HK-2 (cell line): ENCODE results near the gene ENSA.
"Not testable (repeated sequence)": the region's sequence is repeated elsewhere in the genome, so short reads cannot be mapped to it uniquely, and the experiment has no call there.

Source experiments
- DNase-seq: peaks from one replicate; pipeline ENCODE4 v3.0.0-alpha.2; 2018; ENCODE audit not compliant: unreplicated experiment

The ENSA gene

DNA sequence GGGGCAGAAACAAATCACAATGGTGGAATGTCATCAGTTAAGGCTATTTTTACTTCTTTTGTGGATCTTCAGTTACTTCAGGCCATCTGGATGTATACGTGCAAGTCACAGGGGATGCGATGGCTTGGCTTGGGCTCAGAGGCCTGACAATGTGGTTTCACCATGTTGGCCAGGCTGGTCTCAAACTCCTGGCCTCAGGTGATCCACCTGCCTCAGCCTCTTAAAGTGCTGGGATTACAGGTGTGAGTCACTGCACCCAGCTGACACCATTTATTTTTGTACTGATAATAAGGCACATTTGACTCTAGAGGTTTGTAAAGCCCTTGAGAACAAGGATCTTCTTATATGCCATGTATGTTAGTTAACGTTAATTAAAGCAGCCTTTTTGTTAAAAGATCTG, 48.4 kb downstream of the ENSA start:
- not testable (repeated sequence) for DNase-seq

DNA sequence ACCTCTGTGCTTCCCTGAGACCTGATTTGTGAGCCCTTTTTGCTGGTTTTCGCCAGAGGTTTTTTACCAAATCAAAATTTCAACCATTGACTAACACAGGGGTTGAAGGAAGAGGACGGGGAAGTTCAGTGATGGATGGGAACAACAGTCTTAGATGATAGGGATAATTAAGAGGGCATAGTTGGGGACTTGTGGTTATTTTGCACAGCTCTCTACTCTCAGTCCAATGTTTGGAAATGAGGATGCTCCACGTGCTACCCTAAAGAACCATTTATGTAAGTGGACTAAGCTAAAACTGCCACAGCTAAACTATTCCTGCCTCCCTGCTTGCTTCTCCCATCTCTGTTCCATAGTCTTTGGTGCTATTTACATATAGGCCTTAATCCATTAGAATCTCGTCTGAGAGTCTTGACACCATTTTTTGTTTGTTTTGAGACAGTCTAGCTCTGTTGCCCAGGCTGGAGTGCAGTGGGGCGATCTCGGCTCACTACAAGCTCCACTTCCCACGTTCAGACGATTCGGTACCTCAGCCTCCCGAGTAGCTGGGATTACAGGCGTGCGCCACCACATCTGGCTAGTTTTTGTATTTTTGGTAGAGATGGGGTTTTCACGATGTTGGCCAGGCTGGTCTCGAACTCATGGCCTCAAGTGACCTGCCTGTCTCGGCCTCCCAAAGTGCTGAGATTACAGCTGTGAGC, 49.3 kb downstream of the ENSA start:
- DNase-seq, result no peak

DNA sequence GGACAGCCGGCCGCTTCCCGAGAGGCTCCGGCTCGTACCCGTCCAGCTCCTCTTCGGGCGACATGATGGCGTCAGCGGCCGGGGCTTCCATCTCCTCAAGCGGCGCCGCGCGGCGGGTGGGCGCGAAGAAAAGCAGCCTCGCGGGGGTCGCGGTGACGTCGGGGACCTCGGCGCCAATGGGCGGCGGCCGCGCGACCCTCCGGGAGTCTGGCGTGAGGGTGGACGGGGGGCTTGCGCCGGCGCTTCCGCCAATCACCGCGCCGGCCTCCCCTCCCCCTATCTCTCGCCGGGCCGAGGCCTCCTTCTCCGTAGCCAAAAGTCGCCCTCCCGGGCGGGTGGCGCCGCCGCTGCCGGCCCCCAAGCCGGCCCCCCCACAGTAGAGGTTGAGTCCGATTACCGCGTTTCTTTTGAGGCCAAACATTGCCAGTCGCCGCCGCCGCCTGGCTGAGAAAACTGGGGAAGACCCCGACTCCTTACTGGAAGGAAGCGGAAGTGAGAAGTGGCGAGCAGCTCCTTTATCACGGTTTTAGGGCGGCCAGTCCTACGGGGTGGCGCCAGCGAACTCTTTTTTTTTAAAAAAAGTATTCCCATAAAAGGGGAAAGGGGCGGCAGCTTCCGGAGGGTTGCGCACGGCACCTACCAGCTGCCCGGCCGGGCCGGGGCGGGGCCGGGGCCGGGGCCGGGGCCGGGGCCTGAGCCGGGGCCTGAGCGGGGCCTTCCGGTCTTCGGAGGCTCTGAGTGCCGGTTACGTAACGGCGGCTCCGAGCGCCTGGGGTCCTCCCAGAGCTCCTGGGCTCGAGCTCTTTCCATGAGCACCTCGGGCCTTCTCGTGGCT, 50.1 kb downstream of the ENSA start, which contains the start of gene MCL1:
Gene MCL1 (minus strand): TSS at position 501 of the 835 bp plus-strand sequence. CDS start 80 bp downstream, at position 421.
- DNase-seq, result peak; percentile 93

DNA sequence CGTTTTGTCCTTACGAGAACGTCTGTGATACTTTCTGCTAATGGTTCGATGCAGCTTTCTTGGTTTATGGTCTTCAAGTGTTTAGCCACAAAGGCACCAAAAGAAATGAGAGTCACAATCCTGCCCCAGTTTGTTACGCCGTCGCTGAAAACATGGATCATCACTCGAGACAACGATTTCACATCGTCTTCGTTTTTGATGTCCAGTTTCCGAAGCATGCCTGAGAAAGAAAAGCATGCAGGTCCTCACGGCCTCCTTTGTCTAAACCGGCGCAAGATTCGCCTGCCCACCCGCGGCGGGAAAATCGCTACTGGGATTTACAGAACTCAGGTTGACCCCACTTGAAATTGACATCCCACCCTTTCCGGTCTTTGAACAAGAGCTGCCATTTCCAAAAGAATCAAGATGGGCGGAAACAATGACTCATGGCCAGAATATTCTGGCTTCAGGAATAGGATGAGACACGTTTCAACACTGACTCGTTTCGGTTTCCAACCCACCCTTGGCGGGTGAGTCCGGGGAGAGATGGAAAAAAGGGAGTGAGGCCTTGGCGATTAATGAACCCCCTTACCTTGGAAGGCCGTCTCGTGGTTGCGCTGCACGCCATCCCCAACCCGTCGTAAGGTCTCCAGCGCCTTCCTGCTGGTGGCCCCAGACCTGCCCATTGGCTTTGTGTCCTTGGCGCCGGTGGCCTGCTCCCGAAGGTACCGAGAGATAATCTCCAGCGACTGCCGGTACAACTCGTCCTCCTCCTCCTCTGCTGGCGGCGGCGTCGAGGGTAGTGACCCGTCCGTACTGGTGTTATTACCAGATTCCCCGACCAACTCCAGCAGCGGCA, 50.9 kb downstream of the ENSA start:
- DNase-seq, result peak; percentile 67

DNA sequence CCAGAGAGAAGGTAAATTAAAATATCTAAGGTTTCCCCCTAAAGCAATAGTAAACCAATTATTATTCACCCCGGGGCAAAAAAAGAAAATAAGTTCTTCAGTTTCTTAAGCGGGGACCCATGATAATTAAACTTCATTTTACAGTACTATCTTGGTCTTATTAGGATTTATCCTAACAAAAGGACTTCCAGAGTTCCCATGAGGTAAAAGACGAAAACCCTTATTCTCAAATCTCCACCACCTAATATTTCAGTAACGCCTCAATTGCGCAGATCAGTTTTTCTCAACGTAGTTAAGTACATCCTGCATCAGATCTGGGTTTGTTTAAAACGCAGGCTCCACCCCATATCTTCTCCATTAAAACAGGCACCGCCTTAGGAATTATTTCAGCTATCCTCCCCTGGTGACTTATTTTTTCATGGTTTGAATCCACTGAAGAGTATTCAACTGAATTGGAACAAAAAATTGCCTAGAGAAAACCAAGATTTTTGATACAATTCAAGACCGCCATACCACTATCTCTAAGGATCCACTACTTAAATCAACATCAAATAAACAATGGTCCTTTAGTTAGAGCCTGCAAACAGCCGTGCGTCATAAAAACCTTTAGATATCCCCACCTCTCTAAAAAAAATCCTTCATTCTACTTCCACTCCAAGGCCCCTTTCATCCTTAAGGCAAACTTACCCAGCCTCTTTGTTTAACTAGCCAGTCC, 51.7 kb downstream of the ENSA start:
- no peak for DNase-seq

DNA sequence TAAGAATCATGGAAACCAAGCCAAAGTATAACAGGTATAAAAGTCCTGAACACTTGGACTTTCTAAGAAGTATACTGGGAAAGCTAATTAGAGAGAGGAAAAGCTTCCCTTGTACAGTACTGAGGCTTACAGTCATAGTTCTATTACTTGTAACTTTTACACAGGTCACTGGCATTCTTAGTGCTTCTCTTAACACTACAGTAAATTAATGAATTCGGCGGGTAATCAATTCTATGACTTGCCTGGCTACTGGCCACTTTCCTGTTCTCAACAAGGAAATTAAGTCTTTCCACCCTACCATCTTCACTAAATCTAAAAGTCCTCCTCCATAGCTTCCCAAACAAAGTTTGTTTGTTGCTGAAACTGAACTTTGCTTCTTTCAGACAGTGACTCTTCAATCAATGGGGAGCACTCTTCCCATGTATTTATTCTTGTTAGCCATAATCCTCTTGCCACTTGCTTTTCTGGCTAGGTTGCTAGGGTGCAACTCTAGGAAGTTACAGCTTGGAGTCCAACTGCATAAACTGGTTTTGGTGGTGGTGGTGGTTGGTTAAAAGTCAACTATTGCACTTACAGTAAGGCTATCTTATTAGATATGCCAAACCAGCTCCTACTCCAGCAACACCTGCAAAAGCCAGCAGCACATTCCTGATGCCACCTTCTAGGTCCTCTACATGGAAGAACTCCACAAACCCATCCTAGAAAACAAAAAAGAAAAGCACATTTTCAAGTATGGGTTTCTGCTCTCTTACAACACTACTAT, 52.4 kb downstream of the ENSA start:
- DNase-seq, result no peak

DNA sequence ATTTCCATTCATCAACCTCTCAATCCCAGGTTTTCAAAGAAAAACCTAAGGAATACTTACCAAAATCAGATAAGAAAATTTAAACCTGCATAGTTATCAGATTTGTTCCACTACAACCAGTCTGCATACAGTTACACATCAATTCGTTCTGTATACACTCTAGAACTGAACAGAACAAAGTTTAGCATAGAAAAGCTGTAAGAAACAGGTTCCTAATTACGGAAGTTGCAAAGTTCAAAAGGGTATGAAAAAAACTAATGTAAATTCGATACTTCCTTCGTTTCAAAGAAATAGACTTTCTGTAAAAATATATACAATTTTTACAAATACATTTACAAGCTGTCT, 53.1 kb downstream of the ENSA start:
- DNase-seq, result no peak

DNA sequence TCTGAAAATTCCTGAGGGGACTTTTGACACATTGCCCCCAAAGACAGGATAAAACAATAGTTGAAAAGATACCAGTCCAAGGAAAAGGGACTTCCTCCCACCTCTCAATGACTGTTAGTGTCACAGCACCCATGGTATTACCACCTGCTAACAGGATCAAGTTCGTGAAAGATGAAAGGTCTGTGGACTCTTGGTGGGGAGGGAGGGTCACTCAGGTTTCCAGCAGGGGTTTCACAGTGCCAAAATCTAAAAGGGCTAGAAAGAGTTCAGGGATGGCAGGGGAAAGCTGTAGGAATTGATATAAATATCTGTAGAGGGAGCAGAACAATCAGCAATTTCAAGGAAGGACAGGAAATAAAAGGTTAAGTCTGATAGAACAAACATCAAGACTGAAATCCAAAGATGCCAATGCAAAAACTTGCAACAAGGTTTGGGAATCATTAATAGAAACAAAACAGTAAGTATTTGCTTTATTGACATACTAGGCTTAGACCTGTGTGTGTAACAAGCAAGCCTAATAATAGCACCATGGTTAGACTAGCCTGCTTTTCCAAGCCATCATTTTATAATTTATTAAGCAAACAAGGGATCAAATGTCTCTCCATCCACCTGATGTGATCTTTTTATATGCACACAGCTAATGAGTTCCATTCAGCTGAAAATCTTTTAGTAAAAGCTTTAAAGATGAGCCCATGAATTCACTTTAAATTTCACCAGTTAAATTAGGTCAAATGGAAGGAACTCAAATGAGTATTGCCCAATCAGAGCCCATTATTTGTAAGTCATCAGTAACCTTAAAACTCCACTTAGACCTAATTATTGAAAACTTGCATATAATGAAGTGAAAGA, 53.7 kb downstream of the ENSA start:
- no peak for DNase-seq

DNA sequence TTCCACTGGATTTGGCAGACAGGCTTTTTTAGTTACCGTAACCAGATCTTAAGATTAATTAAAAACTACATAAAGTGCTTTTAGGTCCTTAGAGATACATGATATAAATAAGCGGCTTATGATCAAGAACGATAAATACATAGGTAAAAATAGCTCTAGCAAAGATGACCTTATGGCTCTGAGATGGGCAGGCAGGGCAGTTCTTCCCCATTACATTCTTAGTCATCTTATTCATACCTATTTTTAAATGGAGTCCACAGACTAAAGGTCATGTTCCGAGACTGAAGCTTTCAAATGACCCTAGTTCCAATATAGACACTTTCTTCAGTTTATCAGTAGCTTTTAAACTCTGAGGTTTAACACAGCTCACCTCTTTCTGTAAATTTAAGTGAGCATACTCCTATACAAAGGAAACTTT, 54.3 kb downstream of the ENSA start:
- no peak for DNase-seq

DNA sequence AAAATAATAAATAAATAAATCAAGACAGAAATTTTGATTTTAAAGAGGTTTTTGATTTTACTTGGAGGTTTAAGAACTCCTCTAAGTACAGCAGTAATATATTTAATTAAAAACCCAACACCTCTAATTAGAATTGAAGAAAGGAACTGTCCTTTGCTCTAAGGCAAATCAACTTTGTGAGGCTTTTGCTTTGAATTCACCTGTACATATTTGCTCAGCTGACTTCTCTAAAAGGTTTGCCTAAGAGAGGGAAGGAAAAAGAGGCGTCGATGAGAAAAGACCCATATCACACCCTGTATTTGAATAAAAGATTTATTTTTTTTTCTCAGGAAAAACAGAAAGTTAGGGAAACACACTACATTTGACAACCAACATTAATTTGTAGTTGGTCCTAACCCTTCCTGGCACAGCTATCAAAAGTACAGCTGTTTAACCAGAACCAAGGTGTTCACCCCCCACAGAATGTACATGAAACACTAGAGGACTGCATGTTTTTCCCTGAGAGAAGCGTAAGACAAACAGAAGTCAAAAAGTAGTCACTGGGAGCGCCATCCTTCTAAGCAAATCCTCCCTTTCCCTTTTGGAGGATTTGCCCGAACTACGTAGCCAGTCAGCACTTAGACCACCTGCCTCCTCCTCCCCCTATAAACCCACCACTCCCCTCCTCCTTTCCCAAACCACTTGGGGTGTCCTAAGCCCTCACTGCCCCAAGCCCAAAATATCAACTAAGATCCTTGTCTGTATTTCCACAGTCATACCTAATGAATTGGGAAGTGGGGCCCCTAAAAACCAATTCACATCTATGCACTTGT, 54.9 kb downstream of the ENSA start:
- DNase-seq, result no peak

DNA sequence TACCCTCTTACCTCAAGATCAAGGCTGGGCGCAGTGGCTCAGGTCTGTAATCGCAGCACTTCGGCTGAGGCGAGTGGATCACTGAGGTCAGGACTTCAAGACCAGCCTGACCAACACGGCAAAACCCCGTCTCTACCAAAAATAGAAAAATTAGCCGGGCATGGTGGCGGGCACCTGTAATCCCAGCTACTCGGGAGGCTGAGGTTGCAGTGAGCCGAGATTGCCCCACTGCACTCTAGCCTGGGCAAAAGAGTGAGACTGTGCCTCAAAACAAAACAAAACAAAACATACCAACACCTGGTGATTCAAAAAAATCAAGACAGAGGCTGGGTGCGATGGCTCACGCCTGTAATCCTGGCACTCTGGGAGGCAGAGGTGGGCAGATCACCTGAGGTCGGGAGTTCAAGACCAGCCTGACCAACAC, 55.8 kb downstream of the ENSA start:
- not testable (repeated sequence) for DNase-seq

DNA sequence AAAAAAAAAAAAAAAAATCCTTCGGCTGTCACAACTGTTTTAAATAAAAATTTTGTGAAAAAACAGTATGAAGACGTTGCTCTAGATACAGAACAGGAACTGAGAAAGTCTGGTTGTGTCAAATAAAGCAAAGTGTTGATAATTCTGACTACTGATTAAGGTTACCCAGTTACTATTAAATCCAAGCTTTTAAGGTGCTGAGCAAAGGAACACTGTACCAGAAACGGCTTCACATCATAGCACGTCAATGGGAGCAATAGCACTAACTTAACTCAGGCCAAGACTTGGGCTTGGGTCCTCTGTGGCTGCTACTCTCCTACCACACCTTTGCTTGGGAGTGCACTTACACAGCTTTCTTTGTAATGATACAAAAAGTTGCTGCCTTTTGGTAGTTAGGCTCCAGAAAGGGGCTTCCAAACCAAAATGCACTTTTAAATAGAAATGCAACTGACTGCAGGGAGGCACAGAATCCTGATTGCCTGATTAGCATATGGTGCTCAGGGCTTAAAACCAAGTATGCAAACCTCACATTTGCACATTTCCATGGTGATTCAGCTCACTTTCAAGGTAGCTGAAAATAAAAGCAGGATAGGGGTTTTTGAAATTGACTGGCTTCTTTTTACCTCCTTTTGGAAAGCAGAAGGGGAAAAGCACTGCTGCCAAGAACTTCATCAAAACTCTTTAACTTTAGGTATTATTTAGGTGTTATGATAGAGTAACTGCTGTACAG, 56.3 kb downstream of the ENSA start:
- no peak for DNase-seq
